COLO829 (cell line): ENCODE data around the gene LDB2.
"Not testable (repeated sequence)": the region's sequence is repeated elsewhere in the genome, so short reads cannot be mapped to it uniquely, and the experiment has no call there.

Experiments
- DNase-seq: peaks from one replicate; pipeline ENCODE4 v3.0.0; 2012; ENCODE audit warnings: low spot score

Gene LDB2

DNA sequence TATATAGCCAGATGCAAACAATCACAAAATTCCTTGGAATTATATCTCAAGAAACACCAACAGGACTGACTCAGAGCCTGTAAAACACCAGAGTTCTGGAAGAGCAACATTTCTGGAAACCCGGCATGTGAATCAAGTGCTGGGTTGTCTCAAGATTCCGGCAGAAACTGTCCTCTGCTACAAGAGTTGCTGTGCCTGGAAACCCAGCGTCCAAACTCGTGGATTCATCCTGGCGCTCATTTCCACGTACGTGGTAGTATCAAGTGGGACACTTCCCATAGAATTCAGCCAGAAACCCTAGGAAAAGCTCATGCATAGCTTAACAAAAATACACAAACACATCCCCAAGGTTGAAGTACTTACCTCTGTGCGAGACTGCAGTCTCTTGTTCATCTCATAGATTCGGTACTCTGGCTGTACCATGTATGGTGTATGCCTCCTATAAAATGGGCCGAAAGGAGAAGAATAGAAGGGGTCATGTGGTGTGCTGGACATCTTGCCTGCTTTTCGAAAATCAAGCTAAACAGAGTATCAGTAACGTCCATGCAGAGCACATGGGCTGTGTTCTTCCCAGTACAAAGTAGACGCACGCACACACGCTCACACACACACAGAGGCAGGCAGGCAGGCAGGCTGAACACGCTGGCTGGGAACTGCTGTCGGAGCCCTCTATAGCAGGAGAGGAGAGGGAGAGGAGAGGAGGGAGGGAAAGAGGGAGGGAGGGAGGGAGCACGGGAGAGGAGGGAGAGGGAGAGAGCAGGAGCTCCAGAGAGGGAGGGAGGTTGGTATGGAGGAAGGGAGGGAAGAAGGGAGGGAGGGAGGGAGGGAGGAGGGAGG, at the start of gene LDB2:
Gene LDB2, minus strand, starts transcription at position 655 of the 837 bp plus-strand sequence.
- DNase-seq, result no peak

DNA sequence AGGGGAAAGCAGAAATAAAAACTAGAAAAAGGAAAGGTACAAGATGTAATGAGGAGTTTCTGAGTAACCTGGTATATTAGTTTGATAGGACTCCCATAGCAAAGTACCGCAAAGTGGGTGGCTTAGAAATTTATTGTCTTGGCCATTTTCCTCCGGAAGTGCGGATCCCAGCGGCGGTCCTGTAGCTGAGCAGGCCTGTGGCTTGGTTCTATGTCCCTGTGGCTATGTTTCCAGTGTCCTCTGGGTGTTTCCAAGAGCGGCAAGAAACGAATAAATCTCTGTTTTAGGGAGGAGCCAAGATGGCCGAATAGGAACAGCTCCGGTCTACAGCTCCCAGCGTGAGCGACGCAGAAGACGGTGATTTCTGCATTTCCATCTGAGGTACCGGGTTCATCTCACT, 44.0 kb upstream of the LDB2 start:
- no peak for DNase-seq

DNA sequence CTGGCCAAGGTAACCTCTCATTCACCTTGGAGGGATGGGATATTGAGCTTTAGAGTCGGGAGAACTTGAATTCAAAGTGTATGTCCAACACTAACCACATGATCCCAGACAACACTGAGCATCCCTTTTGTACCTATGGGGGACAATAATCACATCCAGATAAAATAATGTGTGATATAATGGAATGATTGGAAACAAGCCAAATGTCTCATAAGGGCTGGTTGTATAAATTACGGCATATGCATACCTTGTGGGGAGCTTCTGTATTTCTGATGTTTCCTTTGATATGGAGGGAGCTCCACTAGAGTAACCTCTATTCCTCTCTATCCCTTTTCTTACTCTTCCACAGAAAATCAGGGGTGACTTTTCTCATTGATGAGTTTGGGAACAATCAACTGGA, 40.7 kb upstream of the LDB2 start:
- DNase-seq, result no peak

DNA sequence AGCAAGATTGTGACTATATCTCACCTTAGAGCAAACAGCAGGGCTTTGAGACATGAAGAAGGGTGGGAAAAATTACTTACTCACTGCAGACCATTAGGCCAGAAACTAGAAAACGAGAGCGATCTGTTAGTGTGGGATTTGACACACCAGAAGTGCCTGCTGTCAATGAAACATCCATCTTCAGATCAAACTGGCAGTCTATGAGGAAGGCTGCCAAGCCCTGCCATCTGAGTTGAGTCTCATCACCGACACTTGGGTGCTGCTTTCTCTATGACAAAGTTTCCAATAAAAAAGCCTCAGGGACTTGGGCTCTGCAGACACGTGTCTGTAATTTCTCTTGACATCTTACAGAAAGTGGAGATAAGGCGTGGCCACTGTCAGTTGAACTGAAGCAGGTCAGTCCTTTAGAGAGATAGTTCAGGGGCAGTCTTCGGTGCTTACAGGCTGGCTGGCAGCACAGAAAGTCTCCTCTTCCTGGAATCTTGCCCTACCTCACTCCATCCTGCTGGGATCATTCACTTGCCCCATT, 40.1 kb upstream of the LDB2 start:
- no peak for DNase-seq

DNA sequence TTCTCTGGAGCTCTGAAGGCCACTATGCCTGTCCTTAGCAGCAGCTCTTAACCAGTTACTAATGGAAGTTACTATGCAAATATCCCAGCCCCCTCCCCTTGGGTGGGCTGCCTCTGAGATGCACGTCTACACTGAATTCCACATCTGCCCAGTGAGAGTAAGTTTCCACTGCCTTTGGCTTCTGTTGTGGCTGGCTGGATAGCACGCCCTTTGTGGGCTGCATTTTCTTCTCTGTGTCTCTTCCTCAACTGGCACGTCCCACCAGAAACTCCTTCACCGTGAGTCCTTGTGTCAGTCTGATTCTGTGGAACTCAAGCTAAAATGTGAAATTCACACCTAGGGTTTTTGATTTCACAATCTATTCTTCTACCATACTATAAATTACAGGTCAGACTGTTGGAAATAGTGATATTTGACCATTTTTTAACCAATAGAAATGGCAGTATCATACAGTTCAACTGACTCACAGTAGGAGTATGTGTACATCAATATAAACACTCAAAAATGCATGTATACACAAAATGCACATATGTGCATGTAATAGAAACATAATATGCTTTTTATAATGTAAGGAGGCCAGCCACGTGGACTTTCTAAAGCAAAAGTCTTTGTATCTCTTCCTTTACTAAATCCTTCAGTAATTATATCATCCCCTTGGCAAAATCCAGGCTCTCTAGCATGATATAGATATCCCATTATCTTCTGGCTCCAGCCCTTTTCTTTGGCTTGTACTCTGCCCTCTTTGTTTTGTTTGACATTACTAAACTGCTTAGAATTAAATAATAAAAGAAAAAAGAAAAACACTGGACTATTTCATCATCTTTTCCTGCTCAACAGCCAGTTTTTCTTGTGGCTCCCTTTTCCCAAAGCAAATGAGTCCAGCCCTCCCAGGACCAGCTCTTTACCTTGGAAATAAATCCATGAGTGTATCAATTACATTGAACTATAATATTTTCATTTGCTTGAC, 33.2 kb upstream of the LDB2 start:
- no peak for DNase-seq

DNA sequence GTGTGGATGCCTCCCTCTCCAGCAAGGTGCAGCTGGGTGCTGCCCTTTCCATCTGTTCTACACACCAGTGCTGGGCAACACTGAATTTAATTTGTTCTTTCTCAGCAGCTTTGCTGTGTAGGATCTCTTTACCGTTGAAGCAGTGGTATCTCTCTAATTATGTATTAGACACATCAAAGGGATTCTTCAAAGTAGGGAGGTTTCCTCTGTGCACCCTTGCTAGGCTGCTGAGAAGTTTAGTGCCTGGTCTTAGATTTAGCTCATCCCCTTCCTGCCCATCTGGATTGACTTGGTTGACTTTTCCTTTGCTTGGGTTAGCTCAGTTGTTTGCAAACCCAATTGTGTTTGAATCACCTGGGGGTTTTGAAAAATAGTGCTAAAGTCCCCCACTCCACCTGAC, 27.8 kb upstream of the LDB2 start:
- no peak for DNase-seq

DNA sequence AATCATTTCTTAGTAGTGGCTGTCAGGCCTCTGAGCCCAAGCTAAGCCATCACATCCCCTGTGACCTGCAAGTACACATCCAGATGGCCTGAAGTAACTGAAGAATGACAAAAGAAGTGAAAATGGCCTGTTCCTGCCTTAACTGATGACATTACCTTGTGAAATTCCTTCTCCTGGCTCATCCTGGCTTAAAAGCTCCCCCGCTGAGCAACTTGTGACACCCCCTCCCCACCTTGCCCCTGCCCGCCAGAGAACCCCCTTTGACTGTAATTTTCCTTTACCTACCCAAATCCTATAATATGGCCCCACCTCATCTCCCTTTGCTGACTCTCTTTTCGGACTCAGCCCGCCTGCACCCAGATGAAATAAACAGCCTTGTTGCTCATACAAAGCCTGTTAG, 20.3 kb upstream of the LDB2 start:
- not testable (repeated sequence) for DNase-seq

DNA sequence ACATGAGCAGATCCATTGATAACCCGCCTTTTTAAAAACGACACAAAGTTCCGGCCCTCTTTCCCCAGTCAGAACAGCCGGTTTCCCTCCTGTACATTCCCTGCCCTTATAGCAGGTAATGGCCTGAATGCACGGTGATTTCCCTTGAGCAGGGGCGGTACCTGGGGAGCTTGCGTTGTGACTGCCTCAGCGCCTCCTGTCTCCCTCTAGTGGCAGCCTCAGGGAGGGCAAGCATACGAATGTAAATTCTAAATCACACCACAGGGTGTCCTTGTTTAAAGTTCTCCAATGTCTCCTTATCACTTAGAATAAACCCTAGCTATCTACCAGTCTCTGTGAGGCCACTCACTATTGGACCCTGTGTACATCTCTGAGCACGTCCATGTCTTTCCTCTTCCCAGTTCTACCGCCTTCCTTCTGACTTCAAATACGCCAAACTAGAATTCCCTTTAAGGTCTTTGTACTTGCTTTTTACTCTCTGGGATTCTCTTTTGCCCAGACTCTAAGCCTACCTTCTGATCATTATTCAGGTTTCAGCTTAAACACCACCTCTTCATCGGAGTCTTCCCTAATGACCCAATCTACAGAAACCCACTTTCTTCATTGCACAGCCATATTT, 18.4 kb upstream of the LDB2 start:
- DNase-seq, result peak; percentile 28

DNA sequence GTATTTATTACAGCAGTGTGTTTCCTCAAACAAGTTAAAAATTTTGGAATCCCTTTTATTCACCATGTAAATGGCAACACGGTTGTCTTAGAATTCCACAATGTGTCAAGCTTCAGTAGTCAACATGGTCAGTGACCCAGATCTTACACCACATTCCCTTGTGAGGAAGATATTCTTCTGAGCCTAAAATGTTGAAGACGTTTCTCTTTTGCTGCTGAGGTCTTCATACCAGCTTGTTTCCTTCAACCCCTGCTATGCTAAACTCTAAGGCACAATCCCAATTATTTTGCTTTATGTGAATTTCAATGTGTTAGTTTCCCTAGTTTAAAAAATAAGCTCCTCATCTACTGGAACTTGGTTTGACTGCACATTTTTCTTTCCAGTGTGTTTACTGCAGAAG, 17.6 kb upstream of the LDB2 start:
- DNase-seq, result no peak

DNA sequence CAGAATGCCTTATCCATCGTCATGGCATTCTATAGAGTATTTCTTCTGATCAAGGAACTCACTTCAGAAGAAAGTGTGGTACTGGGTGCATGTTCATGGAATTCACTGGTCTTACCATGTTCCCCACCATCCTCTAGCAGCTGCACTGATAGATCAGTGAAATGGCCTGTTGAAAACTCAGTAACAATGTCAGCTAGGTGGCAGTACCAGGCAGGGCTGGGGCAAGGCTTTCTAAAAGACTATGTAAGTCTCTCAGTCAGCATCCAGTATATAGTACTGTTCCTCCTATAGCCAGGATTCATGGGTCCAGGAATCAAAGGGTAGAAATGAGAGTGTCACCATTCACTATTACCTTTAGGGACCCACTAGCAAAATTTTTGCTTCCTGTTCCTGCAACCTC, 15.8 kb upstream of the LDB2 start:
- DNase-seq, result no peak

DNA sequence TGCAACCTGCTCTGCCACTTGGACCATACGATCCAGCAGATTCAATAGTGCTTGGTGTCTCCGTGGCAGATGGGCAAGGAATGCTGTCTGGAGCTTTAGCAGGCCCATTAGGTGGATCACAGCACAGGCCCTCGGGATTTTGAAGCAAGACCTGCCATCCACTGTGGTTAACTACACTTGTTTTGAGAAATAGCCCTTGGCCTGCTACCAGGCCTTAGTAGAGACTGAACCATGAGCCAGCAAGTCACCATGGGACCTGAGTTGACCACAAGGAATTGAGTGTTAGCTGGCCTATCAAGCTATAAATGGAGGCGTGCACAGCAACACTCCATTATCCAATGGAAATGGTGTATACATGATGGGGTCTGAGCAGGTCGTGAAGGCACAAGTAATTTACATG, 14.5 kb upstream of the LDB2 start:
- no peak for DNase-seq

DNA sequence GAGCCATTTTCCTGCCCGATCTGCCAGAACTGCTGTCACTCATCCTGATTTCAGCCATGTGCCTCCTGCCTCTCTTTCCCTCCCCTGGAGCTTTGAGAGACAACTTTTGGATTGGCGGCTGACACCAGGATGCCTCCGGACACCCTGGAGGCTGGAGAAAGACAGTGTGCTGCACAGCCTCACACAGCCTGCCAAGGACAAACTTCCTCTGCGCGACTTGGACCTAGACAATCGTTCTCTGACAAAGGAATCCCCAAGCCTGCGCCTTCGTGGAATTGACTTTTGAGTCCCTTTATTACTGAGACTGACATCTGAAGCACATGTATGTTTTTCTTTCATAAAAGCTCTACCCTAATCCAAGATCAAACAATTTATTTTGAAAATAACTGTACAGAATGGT, 10.8 kb upstream of the LDB2 start:
- DNase-seq, result no peak

DNA sequence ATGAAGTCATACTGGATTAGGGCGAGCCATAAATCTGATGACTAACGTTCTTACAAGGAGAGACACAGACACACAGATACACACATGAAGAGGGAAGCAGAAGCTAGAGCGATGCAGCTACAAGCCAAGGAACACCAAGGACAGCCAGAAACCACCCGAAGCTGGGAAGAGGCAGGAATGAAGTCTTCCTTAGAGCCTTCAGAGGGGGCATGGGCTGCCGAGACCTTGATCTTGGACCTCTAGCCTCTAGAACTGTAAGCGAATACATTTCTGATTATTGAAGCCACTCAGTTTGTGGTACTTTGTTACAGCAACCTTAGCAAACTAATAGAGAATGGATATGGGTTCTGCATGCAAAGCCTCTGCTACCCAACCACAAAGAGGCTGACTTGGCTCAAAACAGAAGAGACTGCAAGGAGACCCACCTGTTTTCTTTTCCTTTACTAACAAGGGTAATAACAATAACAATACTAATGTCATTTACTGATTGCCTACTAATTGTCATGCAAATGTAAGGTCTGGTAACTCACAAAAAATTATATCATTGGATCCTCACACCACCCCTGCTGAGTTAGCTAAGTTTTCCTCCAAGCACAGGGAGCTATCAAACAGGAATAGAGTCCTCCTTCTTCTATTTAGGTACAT, 10.1 kb upstream of the LDB2 start:
- DNase-seq, result no peak

DNA sequence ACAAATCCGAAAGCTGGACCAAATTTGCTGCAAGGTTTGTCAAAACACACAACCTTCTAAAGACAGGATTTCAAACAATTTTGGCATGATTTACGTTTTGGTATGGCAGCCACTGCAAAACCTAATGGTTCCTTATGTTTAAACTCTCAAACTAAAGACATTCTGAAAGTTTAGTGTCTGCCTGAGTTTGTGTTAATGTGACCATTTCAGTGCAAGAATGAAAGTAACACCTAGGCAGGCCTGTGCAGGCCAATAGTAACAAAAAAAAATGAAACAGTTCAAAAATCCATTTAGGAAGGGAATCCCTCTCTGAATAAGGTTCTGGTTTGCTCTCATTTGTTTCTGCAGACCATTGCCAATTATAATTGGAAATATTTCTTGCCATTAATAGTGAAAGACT, 1.9 kb upstream of the LDB2 start:
- DNase-seq, result no peak

DNA sequence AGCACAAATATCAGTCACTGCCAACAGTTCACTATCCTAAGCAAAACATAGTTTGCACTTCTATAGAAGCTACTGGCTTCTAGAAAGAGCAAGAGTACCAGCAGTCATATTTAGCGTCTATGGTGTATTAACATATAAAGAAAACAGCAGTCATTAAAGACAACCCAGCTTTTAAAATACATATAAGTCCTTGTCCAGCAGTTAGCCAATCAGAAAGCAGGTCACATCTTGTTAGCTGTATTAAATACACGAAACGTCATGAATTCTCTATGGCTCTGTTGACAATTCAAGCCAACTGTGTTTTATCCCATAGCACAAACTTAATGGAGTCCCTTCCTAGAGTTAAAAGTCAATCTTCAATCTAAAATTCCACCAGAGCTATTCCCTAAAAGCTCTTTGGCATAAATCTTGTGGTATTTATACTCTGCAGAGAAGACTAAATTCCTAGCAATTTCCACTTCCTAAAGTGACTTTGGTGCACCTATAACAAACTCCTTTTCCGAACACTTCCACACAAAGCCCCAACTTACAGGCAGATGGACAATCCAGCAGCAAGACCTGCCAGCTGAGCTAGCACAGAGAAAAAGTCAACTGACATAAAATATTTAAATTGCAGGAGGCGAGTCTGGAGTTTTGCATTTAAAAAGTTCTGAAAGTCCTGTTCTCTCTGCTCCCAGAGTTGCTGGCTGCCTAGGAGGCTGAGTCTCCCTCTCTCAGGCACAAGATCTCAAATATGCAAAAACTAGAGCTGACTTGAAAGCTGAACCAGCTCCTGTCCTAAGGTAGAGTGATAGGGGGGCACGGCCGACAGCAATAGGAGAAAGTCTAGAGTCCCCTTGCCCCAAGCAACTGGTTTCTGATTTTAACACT, 1.3 kb downstream of the LDB2 start:
- no peak for DNase-seq

DNA sequence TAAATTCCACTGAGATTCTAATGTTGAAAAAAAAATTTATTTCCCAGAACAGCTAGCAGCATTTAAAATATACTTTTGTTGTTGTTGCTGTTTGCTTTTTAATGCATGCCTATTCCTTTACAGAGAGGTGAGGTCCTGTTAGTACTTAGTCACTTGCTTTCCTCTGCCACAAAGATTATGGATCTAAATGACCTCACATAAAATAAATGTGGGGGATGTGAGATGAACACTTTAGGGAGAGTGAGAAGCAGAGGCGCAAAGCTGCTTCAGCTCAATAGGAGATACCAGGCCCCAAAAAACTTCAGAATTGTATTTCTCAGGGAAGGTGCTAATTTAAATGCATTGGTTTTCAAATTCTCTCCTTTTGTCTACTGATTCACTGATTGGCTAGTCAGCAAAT, 4.0 kb downstream of the LDB2 start:
- no peak for DNase-seq

DNA sequence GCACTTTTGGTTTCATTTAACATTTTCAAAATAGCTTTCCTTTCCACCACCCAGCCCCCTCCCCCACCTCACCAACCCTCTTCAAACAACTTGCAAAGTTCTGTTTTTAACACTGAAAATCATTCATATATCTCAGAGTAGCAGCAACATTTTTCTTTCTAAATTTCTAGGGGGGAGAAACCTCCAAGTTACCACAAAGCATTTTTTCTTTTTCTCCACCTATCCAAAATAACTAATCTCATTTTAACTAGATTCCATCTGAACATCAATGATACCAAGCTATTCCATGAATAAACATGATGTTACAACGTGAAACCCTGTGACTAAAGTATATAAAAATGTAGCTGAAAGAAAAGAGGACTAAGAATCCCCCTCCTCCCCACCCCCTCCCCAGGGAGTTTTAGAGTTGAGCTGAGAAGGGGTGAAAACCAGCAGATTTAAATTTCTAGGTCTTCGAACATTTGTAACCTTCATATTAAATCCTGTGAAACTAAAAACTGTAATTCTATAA, 5.2 kb downstream of the LDB2 start:
- no peak for DNase-seq

DNA sequence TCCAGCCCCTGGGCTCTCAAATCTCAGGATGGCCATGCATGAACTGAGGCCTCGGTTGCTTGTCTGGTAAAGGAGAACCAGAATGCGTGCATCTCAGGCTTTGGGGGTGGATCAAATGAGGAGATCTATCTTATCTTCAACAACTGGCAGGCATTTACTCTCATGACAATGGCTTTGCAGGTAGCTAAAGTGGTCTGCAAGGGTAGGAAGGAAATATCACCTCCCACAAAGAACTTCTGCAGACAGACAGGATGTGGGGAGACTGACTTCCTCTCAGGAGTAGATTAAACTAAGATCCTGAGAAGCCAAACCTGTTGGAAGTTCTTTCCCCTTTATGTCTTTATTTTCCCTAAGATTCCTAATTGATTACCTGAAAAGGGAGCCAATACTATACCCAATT, 7.8 kb downstream of the LDB2 start:
- no peak for DNase-seq

DNA sequence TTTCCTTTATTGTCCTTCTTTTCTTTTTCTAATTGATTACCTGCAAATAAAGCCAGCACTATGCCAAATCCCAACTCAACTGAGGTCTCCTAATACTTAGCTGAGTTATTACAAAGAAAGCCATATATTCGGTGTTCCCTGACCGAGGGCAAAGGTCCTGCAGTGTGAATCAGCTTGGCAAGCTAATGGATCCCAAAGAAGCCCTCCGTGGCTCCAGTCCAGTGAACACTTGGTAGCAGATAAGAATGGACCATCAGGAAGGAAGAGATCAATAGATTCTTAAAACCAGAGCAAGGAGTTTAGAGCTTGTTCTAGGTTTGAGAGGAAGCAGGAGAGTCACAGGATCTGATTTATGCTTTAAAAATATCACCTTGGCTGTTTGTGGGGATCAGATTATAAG, 8.5 kb downstream of the LDB2 start:
- no peak for DNase-seq

DNA sequence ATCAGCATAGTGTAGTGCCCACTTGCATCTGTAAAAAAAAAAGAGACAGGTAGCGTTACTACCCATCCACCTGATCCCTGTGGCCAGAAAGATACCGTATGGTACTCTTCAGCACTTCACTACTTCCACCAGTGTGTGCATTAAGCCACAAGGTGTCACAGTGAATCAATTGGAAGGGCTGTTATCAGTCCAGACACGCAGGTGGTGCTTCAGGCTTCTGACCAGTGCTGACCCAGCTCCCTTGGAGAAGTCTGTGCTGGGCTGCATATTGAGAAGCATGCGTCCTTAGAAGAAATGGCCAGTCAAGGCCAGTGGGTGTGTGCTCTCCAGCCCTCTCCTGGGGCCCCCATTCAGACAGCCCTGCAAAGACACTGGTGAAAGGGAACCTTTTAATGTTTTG, 10.6 kb downstream of the LDB2 start:
- no peak for DNase-seq
